ENCODE measurements around the gene UBAP1.

GRCh38 chr9:34133436-34133949, 45.4 kb upstream of the UBAP1 start:
- TF ChIP-seq CTCF (IDR thresholded peaks at IDR 0.05) (no peak), POLR2AphosphoS5 (IDR thresholded peaks at IDR 0.05) (no peak)
